Measurements from ENCODE around the gene RAB8B.
"Not testable (repeated sequence)": the region's sequence is repeated elsewhere in the genome, so short reads cannot be mapped to it uniquely, and the experiment has no call there.

RAB8B gene

GRCh38 chr15:63208824-63209223 is 19.4 kb downstream of the RAB8B start:
- DNase-seq (ENCODE audit: low read depth in 2 of 2): not testable (repeated sequence)

GRCh38 chr15:63210151-63211091 is 21.0 kb downstream of the RAB8B start:
- no peak for DNase-seq (ENCODE audit: low read depth in 2 of 2)

GRCh38 chr15:63211092-63211490 is 21.7 kb downstream of the RAB8B start:
- DNase-seq (ENCODE audit: low read depth in 2 of 2): no peak

GRCh38 chr15:63211549-63211948 is 22.1 kb downstream of the RAB8B start:
- DNase-seq (ENCODE audit: low read depth in 2 of 2): no peak

GRCh38 chr15:63212050-63213004 is 22.9 kb downstream of the RAB8B start:
- DNase-seq (ENCODE audit: low read depth in 2 of 2): no peak

GRCh38 chr15:63218100-63218808 is 28.8 kb downstream of the RAB8B start:
- DNase-seq (ENCODE audit: low read depth in 2 of 2): no peak

- DNase-seq (ENCODE audit: low read depth in 2 of 2): no peak
Measured at GRCh38 chr15:63219196-63219710, 29.8 kb downstream of the RAB8B start.

GRCh38 chr15:63221346-63221745 is 31.9 kb downstream of the RAB8B start:
- no peak for DNase-seq (ENCODE audit: low read depth in 2 of 2)

- no peak for DNase-seq (ENCODE audit: low read depth in 2 of 2)
Measured at GRCh38 chr15:63223463-63223862, 34.1 kb downstream of the RAB8B start.

GRCh38 chr15:63225381-63225780 is 36.0 kb downstream of the RAB8B start:
- DNase-seq (ENCODE audit: low read depth in 2 of 2): no peak

GRCh38 chr15:63226155-63226883 is 36.9 kb downstream of the RAB8B start:
- no peak for DNase-seq (ENCODE audit: low read depth in 2 of 2)

- DNase-seq (ENCODE audit: low read depth in 2 of 2): no peak
Measured at GRCh38 chr15:63226966-63227401, 37.6 kb downstream of the RAB8B start.

- DNase-seq (ENCODE audit: low read depth in 2 of 2): no peak
Measured at GRCh38 chr15:63227689-63228088, 38.3 kb downstream of the RAB8B start.

- DNase-seq (ENCODE audit: low read depth in 2 of 2): no peak
Measured at GRCh38 chr15:63231206-63231605, 41.8 kb downstream of the RAB8B start.

GRCh38 chr15:63231706-63232105 is 42.3 kb downstream of the RAB8B start:
- no peak for DNase-seq (ENCODE audit: low read depth in 2 of 2)

GRCh38 chr15:63232405-63232804 is 43.0 kb downstream of the RAB8B start:
- DNase-seq (ENCODE audit: low read depth in 2 of 2): no peak

- no peak for DNase-seq (ENCODE audit: low read depth in 2 of 2)
Measured at GRCh38 chr15:63232943-63233342, 43.5 kb downstream of the RAB8B start.

GRCh38 chr15:63233667-63234423 is 44.4 kb downstream of the RAB8B start:
- DNase-seq (ENCODE audit: low read depth in 2 of 2): no peak

GRCh38 chr15:63234451-63234870 is 45.1 kb downstream of the RAB8B start:
- DNase-seq (ENCODE audit: low read depth in 2 of 2): no peak

- DNase-seq (ENCODE audit: low read depth in 2 of 2): no peak
Measured at GRCh38 chr15:63236272-63236671, 46.9 kb downstream of the RAB8B start.

Measured in activated CD4-positive, alpha-beta T cell treated with anti-CD3 and anti-CD28 coated beads for 24 hours (primary cell).